UCSD-AML1 (cell line): ENCODE data around the gene CCNI.
"Not testable (repeated sequence)": the region's sequence is repeated elsewhere in the genome, so short reads cannot be mapped to it uniquely, and the experiment has no call there.

Experiments
- DNase-seq: peaks from one replicate; lab custom pipeline; 2025; ENCODE audit not compliant: unreplicated experiment; lab: John Stamatoyannopoulos, UW

Gene CCNI

DNA sequence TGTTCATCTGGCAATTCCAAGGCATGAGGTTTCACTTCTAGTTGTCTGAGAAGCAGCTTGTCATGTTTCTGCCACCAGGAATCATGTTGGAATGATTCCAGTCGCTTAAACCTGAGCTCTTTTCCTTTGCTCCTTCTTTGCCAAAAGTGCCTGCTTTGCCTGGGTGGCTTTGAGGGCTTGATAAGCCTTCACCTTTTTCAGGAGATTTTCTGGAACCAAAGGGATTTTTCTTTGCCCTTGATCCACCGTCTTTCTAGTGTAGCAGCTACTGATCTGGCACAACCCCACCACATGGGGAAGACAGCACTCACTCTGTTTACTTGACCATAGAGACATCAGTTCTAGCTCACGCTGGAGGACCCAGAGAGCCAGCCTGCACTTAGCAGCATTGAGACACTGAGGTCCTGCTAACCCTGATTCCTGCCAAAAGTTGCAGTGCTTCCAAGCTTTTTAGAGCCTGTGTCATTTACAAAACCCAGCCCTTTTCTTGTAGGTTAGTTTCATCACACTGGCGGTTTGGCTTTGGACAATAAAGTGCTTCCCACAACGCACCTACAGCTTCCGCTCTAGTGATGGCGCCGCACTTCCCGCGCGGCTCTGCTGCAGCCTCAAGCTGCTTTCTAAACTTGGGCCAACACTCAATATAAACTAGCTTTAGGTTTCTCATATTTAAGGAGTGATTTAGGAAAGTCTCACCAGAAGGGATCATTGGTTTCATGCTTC is 7.3 kb upstream of the CCNI start:
- no peak for DNase-seq

GRCh38 chr4:77080806-77081205 is 5.0 kb upstream of the CCNI start:
- DNase-seq, result peak; percentile 11

DNA sequence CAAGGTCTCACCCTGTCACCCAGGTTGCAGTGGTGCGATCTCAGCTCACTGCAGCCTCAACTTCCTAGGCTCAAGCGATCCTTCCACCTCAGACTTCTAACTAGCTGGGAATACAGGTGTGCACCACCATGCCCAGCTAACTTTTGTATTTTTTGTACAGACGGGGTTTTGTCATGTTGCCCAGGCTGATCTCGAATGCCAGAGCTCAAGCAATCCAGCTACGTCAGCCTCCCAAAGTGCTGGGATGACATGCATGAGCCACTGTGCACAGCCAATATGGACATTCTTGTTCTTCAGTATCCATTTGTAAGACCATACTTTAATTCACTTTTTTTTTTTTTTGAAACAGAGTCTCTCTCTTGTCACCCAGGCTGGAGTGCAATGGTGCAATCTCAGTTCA is 3.5 kb upstream of the CCNI start:
- DNase-seq, result no peak

DNA sequence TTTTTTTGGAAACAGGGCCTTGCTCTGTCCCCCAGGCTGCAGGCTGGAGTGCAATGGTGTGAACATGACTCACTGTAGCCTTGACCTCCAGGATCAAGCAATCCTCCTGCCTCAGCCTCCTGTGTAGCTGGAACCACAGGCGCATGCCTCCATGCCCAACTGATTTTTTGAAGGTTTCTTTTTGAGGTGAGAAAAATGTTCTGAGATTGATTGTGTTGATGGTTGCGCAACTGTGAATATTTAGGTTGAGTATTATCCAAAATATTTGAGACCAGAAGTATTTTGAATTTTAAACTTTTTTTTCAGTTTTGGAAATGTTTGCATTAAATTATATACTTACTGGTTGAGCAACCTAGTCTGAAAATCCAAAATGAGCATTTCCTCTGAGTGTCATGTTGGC is 2.6 kb upstream of the CCNI start:
- no peak for DNase-seq

DNA sequence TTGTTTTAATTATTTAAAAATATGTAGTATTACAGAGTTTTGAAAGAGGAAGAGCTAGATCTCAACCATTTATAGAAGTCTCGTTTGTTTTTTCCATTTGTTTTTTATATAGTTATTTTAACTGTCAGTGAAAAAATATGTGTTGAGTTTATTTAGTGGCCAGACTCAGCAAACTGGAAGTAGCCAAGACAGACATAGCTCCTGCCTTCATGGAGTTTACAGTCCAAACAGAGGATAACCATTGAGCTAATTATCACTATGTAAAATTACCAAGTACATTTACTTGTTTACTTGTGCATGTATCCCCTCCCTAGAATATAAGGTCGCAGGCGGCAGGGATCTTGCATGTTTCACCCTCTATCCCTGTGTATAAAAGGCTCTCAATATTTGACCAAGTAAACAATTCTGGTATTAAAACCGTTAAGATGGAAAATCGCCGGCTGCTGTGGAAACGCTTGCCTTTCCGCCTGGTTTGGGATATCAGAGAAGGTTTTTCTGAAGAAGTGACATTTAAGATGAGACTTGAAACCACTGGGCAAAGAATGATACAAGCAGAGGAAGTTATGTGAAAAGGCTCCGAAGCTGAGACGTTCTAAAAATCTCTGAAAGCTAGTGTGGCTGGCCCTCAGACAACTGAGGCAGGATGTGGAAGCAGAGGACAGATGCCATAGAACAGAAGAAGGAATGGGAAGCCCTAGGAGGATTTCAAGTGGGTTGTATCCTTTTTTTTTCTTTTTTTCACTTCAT is 1.3 kb upstream of the CCNI start:
- DNase-seq, result no peak

- peak; percentile 84 for DNase-seq
Measured at GRCh38 chr4:77074981-77075855, 571 bp downstream of the CCNI start.

GRCh38 chr4:77074381-77074831 is 1.4 kb downstream of the CCNI start:
- DNase-seq, result no peak

DNA sequence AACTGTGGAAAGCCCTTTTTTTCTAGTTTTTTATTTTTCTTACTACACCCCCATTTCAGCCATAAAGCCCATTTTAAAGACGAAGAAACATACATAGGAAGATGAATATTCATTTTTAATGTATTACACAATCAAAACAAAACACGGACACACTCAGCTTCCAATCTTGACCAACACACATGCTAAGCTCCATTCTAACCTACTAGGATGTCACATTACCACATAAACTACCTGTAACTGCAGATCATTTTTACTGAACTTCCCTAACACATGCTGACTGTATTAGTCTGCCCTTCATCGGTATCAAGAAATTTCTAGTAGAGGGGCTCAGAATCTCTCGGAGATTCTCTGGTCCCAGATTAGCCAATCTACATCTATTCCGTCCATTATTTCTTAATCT is 1.8 kb downstream of the CCNI start:
- DNase-seq, result no peak

GRCh38 chr4:77073106-77073809 is 2.5 kb downstream of the CCNI start:
- DNase-seq, result no peak

DNA sequence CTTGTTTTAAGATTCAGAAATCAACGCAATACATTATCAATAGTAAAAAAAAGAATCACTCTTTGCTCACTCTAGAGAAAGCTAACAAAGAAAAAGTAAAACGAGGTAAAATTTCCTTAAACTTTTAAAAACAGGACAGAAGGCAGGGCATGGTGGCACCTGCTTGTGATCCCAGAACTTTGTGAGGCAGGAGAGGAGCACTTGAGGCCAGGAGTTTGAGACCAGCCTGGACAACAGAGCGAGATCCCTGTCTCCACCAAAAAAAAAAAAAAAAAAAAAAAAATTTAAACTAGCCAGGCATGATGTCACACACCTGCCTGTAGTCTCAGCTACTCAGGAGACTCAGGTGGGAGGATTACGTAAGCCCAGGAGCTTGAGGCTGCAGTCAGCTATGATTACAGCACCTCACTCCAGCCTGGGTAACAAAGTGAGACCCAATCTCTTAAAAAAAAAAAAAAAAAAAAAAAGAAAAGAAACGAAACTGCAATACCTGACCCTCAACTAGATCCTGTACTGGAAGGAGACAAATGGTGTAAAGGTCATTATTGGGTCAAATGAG is 3.5 kb downstream of the CCNI start:
- no peak for DNase-seq

DNA sequence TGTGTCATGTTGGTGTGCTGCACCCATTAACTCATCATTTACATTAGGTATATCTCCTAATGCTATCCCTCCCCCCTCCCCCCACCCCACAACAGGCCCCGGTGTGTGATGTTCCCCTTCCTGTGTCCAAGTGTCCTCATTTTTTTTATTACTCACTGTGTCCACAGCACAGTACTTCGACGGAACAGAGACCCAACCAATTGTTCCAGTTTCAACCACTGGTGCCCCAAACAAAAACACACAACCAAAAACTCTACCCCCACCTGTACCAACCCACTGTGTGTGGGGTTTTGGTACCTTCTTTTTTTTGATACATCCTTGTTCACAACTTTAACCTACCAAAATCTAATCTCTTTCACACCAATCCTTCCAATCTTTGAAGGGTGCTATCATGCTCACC is 6.3 kb downstream of the CCNI start:
- not testable (repeated sequence) for DNase-seq

GRCh38 chr4:77065382-77065781 is 10.4 kb downstream of the CCNI start:
- no peak for DNase-seq

- no peak for DNase-seq
Measured at GRCh38 chr4:77062856-77063255, 12.9 kb downstream of the CCNI start.

GRCh38 chr4:77052352-77052751 is 23.4 kb downstream of the CCNI start:
- peak; percentile 54 for DNase-seq

DNA sequence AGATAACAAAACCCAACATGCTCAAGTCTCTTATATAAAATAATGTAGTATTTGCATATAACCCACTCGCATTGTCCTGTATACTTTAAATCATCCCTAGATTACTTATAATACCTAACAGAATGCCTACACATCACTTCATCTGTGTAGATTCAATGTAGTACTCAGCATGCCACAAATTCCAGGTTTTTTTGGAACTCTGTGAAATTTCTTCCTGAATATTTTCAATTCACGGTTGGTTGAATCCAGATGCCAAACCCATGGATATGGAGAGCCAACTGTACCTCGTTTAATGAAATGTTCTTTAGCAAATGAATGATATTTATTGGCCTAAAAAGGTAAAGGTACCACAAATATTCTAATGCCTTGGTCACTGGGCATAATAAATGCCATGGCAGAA is 24.8 kb downstream of the CCNI start:
- no peak for DNase-seq

DNA sequence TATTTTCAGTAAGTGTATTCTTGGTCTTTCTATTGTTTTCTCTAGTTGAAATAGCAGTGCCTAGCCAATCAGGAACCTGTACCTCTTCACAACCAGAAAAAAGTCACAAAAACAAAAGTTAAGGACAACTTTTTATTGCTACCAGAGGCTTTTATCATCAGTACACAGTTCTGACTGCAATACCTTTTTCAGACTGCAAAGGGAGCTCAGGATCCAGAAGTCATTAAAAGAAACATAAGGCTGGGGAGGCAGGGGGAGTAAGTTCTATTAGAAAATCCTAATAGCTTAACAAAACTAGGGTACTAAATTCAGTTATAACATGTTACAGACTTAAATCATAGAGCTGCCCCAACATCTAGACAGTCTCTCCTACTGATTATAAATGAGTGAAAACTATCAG is 28.8 kb downstream of the CCNI start:
- DNase-seq, result no peak

GRCh38 chr4:77045490-77045889 is 30.3 kb downstream of the CCNI start:
- DNase-seq, result no peak

- no peak for DNase-seq
Measured at GRCh38 chr4:77044461-77045150, 31.2 kb downstream of the CCNI start.

DNA sequence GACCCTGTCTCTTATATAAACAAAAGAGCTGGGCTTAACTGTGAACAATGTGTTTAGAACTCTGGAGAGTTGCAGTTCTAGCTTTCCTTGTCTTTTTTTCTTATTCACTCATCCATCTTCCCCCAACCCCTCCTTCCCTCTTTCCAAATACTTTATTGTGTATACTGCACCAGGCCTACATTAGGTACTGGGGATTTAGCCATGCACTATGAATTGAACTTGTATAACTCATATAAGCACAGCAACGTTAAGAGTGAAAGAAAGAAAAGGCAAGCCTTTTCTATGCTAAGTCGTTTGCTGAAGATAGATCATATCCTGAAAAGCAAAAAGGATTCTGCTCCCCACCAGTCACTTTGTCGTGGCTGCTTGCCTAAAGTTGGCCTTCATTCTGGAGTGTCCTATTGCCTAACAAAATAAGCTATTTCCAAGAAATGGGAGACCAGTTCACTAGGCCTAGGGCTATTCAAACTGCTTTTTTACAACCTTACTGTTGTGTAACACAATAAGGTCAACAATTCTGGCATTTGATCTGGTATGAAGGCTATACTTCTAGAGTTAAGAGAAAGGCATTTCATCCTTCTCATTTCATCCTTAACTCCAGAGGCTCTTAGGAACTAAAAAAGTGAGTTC is 32.2 kb downstream of the CCNI start:
- no peak for DNase-seq
